ENCODE measurements around the gene ID3. TPM values are rescaled to one million over a fixed set of nuclear protein-coding genes. Genes with fewer than 3 reads are reported as not detected.

The ID3 gene
- total RNA-seq, 1 donor from 2014 or later = 154 TPM

DNA sequence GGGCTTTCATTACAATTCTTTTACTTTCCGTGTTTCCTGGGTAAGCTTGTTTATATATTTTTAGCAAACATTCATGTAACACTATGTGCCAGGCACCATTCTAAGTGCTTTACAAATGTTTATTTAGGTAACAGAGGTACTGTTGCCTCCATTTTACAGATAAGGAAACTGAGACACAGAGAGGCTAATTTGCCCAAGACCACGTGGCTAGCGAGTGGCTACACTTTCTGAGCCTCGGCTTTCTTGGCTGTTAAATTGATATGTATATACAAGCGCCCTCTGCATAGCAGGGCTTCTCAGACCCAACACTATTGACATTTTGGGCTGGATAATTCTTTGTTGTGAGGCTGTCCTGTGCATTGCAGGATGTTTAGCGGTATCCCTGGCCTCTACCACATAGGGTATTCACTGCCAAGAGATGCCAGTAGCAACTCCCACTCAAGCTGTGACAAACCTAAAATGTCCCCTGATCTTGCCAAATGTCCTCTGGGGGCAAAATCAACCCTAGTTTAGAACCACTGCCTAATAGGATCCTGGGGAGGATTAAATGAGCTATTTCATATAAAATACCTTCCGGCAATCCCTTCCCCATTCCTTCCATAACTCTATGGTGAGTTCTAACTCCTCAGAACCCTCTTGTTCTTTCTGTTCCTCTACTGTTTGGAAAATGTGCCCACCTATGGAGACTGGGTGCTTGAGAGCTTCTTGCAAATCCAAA, 17.2 kb upstream of the ID3 start:
- DNase-seq (ENCODE audit: low read depth) = no peak
- no peak overlapping the region for H3K4me3 ChIP-seq (ENCODE audit: low read depth, low read length)
- no peak for TF ChIP-seq CTCF (conservative IDR thresholded peaks at IDR 0.05; ENCODE audit: low read depth, low read length)

- no peak for DNase-seq (ENCODE audit: low read depth)
- H3K4me3 ChIP-seq (ENCODE audit: low read depth, low read length) = no peak overlapping the region
- no peak for TF ChIP-seq CTCF (conservative IDR thresholded peaks at IDR 0.05; ENCODE audit: low read depth, low read length)
Measured at GRCh38 chr1:23575226-23575810, 16.0 kb upstream of the ID3 start.

- no peak for TF ChIP-seq CTCF (conservative IDR thresholded peaks at IDR 0.05; ENCODE audit: low read depth, low read length)
- no peak for DNase-seq (ENCODE audit: low read depth)
- H3K4me3 ChIP-seq (ENCODE audit: low read depth, low read length) = no peak overlapping the region
Measured at GRCh38 chr1:23574265-23574754, 15.0 kb upstream of the ID3 start.

- no peak for DNase-seq (ENCODE audit: low read depth)
- TF ChIP-seq CTCF (conservative IDR thresholded peaks at IDR 0.05; ENCODE audit: low read depth, low read length) = no peak
- H3K4me3 ChIP-seq (ENCODE audit: low read depth, low read length) = no peak overlapping the region
Measured at GRCh38 chr1:23573574-23574182, 14.4 kb upstream of the ID3 start.

GRCh38 chr1:23571465-23571864, 12.2 kb upstream of the ID3 start:
- H3K4me3 ChIP-seq (ENCODE audit: low read depth, low read length) = no peak overlapping the region
- DNase-seq (ENCODE audit: low read depth) = no peak
- TF ChIP-seq CTCF (conservative IDR thresholded peaks at IDR 0.05; ENCODE audit: low read depth, low read length) = no peak

- H3K4me3 ChIP-seq (ENCODE audit: low read depth, low read length) = no peak overlapping the region
- DNase-seq (ENCODE audit: low read depth) = no peak
- TF ChIP-seq CTCF (conservative IDR thresholded peaks at IDR 0.05; ENCODE audit: low read depth, low read length) = no peak
Measured at GRCh38 chr1:23570001-23570691, 10.8 kb upstream of the ID3 start.
